ENCODE measurements around the gene VCL.
"Not testable (repeated sequence)": the region's sequence is repeated elsewhere in the genome, so short reads cannot be mapped to it uniquely, and the experiment has no call there.

Gene VCL

GRCh38 chr10:74122060-74122459 is 124.1 kb downstream of the VCL start:
- TF ChIP-seq CTCF (conservative IDR thresholded peaks at IDR 0.05; ENCODE audit: control insufficient read depth, insufficient read depth, low read depth, low read length) = no peak
- H3K4me3 ChIP-seq (ENCODE audit: control insufficient read depth, low read depth, low read length) = no peak overlapping the region
- no peak for DNase-seq (ENCODE audit: low read depth)

GRCh38 chr10:74123081-74123480 is 125.2 kb downstream of the VCL start:
- DNase-seq (ENCODE audit: low read depth) = no peak
- TF ChIP-seq CTCF (conservative IDR thresholded peaks at IDR 0.05; ENCODE audit: control insufficient read depth, insufficient read depth, low read depth, low read length) = no peak
- no peak overlapping the region for H3K4me3 ChIP-seq (ENCODE audit: control insufficient read depth, low read depth, low read length)

- DNase-seq (ENCODE audit: low read depth) = no peak
These were observed 136.3 kb downstream of the VCL start for GRCh38 chr10:74133923-74134820.

GRCh38 chr10:74135452-74135851 is 137.5 kb downstream of the VCL start:
- no peak for DNase-seq (ENCODE audit: low read depth)
- TF ChIP-seq CTCF (conservative IDR thresholded peaks at IDR 0.05; ENCODE audit: control insufficient read depth, insufficient read depth, low read depth, low read length) = no peak
- H3K4me3 ChIP-seq (ENCODE audit: control insufficient read depth, low read depth, low read length) = no peak overlapping the region

More at GRCh38 chr10:74133923-74134820, 136.3 kb downstream of the VCL start:
- TF ChIP-seq CTCF (conservative IDR thresholded peaks at IDR 0.05; ENCODE audit: control insufficient read depth, insufficient read depth, low read depth, low read length) = no peak
- no peak overlapping the region for H3K4me3 ChIP-seq (ENCODE audit: control insufficient read depth, low read depth, low read length)

DNA sequence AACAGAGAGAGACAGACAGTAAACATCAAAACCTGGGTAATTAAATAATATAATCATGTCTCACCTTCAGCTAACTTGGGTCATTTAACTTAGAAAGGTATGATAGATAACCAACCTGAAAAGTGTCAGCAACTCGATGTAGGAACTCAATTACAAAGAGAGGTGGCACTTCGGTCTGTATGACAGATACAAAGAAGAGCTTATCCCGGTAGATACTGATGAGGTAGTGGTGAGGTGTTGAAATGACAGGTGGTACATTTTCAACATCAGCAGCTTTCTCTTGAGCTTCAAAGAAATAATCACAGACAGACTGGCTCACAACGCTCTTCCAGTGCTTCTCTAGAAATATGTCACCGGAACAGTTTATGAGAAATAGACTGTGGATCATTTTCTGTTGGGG is 140.1 kb downstream of the VCL start:
- TF ChIP-seq CTCF (conservative IDR thresholded peaks at IDR 0.05; ENCODE audit: control insufficient read depth, insufficient read depth, low read depth, low read length) = no peak
- no peak for DNase-seq (ENCODE audit: low read depth)

GRCh38 chr10:74138596-74138995 is 140.7 kb downstream of the VCL start:
- not testable (repeated sequence) for DNase-seq (ENCODE audit: low read depth); H3K4me3 ChIP-seq (ENCODE audit: control insufficient read depth, low read depth, low read length)

More for the DNA sequence above, 140.1 kb downstream of the VCL start:
- no peak overlapping the region for H3K4me3 ChIP-seq (ENCODE audit: control insufficient read depth, low read depth, low read length)

- no peak overlapping the region for H3K4me3 ChIP-seq (ENCODE audit: control insufficient read depth, low read depth, low read length)
- no peak for TF ChIP-seq CTCF (conservative IDR thresholded peaks at IDR 0.05; ENCODE audit: control insufficient read depth, insufficient read depth, low read depth, low read length)
- no peak for DNase-seq (ENCODE audit: low read depth)
These were observed 142.1 kb downstream of the VCL start for GRCh38 chr10:74139981-74140380.
